NOMO-1 treated with dmso at 0.1 percent for 144 hours (cell line): Measurements from ENCODE around the gene TMEM198.

Experiments used
- DNase-seq: peaks from one replicate; lab custom pipeline; 2025; ENCODE audit not compliant: unreplicated experiment; lab: John Stamatoyannopoulos, UW

TMEM198 gene

GRCh38 chr2:219508971-219509779 is 34.7 kb upstream of the TMEM198 start:
- DNase-seq, result no peak

- no peak for DNase-seq
Observed at GRCh38 chr2:219509780-219510511, 33.9 kb upstream of the TMEM198 start.

GRCh38 chr2:219510512-219511135 is 33.2 kb upstream of the TMEM198 start:
- no peak for DNase-seq

- DNase-seq, result no peak
Observed at GRCh38 chr2:219511547-219512325, 32.1 kb upstream of the TMEM198 start.

- DNase-seq, result no peak
Observed at GRCh38 chr2:219512524-219513216, 31.2 kb upstream of the TMEM198 start.

GRCh38 chr2:219513787-219514186 is 30.0 kb upstream of the TMEM198 start:
- DNase-seq, result no peak

GRCh38 chr2:219514196-219514761 is 29.5 kb upstream of the TMEM198 start, which contains the start of gene ASIC4:
Gene ASIC4, plus strand, starts transcription at chr2:219514482. Its CDS starts 243 bp downstream, at chr2:219514725.
- DNase-seq, result no peak

GRCh38 chr2:219514836-219515235 is 29.0 kb upstream of the TMEM198 start:
- no peak for DNase-seq

- no peak for DNase-seq
Observed at GRCh38 chr2:219515874-219516629, 27.8 kb upstream of the TMEM198 start.

GRCh38 chr2:219516888-219517287 is 26.9 kb upstream of the TMEM198 start:
- no peak for DNase-seq

- DNase-seq, result no peak
Observed at GRCh38 chr2:219517954-219518778, 25.7 kb upstream of the TMEM198 start.

GRCh38 chr2:219519526-219519916 is 24.3 kb upstream of the TMEM198 start:
- DNase-seq, result no peak

- no peak for DNase-seq
Observed at GRCh38 chr2:219520079-219520478, 23.7 kb upstream of the TMEM198 start.

GRCh38 chr2:219521066-219521880 is 22.6 kb upstream of the TMEM198 start:
- DNase-seq, result no peak

GRCh38 chr2:219522111-219523030 is 21.5 kb upstream of the TMEM198 start:
- DNase-seq, result no peak

GRCh38 chr2:219523031-219523671 is 20.7 kb upstream of the TMEM198 start:
- DNase-seq, result no peak
